Body of pancreas (tissue), 4 donors: ENCODE data around the gene KDM4C.

Experiments
- POLR2A ChIP-seq, 3 donors: fragments of 450-650 bp; IDR thresholded peaks; one replicate each; pipeline ENCODE4 v1.6.1; 2016; ENCODE audit warnings: antibody characterized with exemption in 3 of 3, mild to moderate bottlenecking in 2 of 3
- TF ChIP-seq, protein P1 (sequence below), 7 experiments: fragments of 450-650 bp in 4 of 7; fragments of 200-600 bp in 3 of 7; sonication (generic) in 3 of 7; IDR thresholded peaks; one replicate each; pipeline ENCODE4 v1.5.1; 2016 to 2019; ENCODE audit warnings: antibody characterized with exemption in 7 of 7

DNA sequence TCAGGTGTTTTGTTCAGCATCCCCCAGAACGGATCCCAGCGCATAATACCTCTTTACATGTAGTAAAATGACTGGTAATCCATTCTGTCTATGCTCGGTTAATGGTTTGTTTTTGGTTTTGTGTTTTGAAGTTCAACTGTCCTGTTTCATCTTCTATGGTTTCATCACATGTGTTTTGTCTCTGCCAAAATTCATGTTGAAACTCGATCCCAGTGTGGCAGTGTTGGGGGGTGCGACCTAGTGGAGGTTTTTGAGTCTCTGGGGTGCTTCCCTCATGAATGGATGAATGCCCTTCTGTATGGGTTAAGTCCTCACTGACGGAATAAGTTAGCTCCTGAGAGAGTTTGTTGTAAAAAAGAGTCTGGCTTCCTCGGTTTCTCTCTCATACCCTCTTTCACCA is 317.4 kb downstream of the KDM4C start:
- TF ChIP-seq, protein P1, sequence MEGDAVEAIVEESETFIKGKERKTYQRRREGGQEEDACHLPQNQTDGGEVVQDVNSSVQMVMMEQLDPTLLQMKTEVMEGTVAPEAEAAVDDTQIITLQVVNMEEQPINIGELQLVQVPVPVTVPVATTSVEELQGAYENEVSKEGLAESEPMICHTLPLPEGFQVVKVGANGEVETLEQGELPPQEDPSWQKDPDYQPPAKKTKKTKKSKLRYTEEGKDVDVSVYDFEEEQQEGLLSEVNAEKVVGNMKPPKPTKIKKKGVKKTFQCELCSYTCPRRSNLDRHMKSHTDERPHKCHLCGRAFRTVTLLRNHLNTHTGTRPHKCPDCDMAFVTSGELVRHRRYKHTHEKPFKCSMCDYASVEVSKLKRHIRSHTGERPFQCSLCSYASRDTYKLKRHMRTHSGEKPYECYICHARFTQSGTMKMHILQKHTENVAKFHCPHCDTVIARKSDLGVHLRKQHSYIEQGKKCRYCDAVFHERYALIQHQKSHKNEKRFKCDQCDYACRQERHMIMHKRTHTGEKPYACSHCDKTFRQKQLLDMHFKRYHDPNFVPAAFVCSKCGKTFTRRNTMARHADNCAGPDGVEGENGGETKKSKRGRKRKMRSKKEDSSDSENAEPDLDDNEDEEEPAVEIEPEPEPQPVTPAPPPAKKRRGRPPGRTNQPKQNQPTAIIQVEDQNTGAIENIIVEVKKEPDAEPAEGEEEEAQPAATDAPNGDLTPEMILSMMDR (IDR thresholded peaks at IDR 0.05): no peak
- no peak for TF ChIP-seq POLR2A (IDR thresholded peaks at IDR 0.05)
